ENCODE data around the gene CTCFL.

- TF ChIP-seq CTCF (IDR thresholded peaks at IDR 0.05), result no peak
- TF ChIP-seq EP300 (IDR thresholded peaks at IDR 0.05; ENCODE audit: low read depth), result no peak
- no peak for TF ChIP-seq POLR2A (IDR thresholded peaks at IDR 0.05)
These were observed 49.4 kb downstream of the CTCFL start for GRCh38 chr20:57475388-57476083.
